Measurements from ENCODE around the gene OR2V2.
"Not testable (repeated sequence)": the region's sequence is repeated elsewhere in the genome, so short reads cannot be mapped to it uniquely, and the experiment has no call there.

The OR2V2 gene

DNA sequence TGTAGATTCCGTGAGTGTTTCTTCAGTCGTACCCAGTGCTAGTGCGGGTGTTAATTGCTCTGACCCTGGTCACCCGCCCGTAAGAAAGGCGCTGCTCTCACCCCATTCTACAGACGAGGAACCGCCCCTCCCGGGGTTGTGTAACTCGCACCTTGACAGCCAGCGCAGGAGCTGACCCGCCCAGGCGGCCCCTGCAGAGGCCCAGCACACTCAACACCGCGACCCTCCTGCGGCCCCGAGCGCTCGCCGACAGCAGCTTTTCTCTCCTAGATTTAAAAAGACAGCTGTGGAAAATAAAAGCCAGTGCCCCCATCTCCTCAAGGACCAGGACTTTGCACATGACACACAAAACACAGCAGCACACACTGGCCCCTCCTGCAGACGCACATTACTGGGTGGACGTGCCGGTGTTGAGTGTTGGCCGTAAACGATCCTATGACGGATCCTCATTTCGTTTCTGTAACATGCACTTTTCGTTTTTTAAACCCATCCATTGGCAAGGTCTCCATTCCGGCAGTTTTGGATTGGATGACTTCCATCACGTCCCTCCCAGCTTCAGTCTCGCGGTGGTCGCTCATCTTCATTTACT is 22.9 kb downstream of the OR2V2 start:
- no peak for DNase-seq

DNA sequence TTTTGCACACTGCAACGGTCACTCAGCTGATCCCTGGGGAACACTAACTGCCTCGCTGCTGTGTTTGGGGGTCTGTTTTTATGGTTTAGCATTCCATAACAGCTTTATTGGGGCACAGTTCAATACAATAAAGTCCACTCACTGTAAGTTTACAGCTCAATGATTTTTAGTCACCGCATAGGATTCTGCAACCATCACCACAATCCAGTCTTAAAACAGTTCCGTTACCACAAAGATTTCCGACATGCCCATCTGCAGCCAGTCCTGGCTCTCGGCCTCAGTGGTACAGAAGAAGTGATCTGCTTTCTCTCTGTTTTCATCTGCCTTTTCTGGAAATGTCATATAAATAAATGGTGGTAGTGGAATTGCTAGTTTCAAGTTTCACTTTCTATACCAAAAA is 23.6 kb downstream of the OR2V2 start:
- no peak for DNase-seq

DNA sequence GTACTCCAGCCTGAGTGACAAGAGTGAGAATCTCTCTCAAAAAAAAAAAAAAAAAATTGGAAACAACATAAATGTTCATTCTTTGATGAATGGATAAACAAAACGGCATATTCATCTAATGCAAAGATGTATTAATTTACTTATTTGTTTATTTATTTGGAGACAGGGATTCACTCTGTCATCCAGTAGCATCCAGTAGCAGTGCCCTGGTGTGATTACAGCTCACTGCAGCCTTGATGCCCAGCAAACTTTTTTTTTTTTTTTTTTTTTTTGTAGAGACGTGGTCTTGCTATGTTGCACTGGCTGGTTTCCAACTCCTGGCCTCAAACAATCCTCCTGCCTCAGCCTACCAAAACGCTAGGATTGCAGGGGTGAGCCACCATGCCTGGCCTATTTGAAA is 24.4 kb downstream of the OR2V2 start:
- DNase-seq: no peak

DNA sequence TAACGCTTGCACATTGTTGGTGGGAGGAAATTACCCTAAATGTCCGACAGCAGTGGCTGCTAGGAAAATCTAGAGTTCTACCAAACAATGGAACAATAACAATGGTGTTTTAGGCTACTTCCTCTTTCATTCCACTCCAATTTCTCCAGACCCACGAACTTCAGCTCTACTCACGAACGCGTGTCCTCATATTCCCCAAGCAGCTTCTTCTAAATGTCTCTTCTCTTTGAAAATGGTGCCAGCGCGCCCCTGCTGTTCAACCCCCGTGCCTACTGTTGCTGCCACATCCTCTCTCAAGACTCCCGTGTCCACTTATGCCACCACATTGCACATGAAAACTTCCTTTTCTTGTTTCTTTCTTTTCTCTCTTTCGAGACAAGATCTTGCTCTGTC is 25.6 kb downstream of the OR2V2 start:
- no peak for DNase-seq

DNA sequence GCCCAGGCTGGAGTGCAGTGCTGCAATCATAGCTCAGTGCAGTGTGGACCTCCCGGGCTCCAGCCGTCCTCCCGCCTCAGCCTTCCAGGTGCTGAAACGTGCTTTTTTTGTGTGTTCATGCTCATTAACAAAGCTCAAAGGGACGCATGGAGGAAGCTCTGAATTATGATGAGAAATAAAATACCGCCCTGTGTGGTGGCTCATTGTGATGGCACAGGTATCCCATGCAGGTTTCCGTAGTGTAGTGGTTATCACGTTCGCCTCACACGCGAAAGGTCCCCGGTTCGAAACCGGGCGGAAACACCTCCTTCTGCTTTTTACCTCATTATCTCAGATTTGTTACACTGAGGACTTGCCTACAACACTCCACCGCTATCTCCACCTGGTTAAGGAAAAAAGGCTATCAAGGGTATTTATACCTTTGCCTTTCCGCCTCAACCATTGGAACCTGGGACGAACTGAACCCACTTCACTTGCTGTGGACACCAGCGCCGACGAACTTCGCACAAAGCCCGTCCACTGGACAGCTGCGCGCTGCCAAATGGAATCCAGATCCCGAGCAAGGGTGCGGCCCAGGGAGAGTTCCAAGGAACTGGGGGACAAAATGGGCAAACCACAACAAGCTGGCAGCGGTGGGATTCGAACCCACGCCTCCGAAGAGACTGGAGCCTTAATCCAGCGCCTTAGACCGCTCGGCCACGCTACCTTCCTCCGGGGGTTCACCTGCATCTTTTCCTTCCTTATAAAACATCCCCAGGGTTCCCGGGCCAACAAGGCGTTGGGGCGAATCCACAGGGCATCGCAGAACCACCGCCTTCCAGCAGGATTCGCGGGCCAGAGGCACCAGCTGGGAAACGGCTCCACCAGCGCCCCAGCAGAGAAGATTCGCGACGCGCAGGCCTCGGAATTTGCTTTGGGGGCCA is 26.3 kb downstream of the OR2V2 start:
- no peak for DNase-seq

DNA sequence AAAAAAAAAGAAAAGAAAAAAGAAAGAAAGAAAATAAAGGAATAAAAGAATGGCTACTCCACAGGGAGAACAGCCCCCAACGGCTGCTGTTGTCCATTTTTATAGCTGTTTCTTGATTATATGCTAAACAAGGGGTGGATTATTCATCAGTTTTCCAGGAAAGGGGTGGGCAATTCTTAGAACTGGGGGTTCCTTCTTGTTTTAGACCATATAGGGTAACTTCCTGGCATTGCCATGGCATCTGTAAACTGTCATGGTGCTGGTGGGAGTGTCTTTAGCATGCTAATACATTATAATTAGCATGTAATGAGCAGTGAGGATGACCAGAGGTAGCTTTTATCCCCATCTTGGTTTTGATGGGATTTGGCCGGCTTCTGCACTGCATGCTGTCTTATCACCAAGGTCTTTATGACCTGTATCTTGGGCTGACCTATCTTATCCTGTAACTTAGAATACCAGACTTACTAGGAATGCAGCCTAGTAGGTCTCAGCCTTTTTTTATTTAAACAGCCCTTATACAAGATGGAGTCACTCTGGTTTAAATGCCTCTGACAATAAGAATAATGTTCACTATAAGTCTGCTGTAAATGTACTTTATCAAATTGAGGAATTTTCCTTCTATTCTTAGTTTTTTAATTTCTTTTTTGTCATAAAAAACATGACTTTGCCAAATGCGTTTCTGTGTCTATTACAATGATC is 29.0 kb downstream of the OR2V2 start:
- DNase-seq: no peak

DNA sequence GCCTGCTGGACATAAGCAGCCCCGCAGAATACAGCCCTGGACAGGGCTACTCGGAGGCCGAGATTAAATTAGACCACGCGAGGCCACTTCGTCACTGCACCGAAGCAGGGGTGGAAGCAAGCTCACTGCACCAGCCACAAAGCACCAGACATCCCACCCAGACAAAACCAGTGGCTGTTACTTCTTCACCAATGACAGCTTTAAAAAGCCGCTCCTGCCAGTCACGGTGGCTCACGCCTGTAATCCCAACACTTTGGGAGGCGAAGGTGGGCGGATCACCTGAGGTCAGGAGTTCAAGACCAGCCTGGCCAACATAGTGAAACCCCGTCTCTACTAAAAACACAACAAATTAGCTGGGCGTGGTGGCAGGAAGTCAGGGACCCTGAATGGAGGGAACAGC is 30.2 kb downstream of the OR2V2 start:
- not testable (repeated sequence) for DNase-seq

DNA sequence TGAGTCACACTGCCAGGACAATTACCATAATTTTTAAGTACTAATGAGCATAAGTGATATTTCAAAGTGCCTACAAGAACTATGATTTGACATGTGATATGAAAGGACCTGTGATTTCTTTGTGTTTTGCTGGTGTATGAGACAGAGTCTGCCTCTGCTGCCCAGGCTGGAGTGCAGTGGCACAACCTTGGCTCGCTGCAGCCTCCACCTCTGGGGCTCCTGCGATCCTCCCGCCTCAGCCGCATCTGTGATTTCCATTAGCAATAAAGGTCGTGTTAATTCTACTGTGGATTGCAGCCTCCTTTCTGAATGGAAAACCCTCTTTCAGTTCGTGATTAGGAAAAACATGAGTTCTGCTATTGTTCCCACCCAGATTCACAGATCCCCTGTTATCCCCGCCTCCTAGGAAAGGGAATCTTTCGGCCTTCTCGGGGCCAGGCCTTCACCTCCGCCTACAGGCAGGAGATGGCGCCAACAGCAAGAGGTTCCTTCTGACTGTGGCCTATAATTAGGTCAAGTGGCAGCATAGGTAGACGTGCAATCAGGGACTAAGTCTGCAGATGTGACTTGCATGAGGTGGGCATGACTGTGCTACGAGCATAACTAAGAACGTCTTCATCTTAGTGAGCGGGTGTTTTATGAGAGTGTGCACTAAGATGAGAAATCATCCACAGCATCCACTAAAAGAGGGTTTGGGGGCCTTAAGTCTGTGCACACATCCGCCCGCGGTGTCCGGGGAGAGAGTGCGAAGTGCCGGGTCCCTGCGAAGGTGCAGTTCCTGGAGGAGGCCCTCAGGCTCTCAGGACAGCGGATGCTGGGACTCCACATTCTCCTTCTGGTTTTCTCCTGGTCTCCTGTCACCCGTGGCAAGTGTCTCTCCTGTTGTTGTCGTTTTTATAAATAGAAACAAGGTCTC is 34.5 kb downstream of the OR2V2 start:
- no peak for DNase-seq

DNA sequence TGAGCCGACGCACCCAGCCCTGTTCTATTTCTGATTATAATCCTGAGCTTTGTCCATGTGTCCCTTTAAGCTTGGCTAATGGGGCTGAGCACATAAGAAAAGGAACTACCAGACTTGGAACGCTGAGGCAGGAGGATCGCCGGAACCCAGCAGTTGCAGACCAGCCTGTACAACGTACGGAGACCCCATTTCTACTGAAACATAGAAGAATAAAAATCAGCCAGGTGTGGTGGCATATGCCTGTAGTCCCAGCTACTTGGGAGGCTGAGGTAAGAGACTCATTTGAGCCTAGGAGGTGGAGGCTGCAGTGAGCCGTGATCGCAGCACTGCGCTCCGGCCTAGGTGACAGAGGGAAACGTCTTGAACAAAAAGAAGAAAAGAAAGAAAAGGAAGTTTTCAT is 35.3 kb downstream of the OR2V2 start:
- DNase-seq: no peak

DNA sequence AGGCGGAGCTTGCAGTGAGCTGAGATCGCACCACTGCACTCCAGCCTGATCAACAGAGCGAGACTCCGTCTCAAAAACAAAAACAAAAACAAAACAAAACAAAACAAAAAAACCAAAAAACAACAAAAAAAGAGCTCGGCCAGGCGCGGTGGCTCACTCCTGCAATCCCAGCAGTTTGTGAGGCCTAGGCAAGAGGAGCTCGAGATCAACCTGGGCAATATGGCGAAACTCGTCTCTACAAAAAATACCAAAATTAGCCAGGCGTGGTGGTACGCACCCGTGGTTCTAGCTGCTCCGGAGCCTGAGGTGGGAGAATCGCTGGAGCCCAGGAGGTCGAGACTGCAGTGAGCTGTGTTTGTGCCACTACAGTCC is 37.4 kb downstream of the OR2V2 start:
- DNase-seq: no peak

DNA sequence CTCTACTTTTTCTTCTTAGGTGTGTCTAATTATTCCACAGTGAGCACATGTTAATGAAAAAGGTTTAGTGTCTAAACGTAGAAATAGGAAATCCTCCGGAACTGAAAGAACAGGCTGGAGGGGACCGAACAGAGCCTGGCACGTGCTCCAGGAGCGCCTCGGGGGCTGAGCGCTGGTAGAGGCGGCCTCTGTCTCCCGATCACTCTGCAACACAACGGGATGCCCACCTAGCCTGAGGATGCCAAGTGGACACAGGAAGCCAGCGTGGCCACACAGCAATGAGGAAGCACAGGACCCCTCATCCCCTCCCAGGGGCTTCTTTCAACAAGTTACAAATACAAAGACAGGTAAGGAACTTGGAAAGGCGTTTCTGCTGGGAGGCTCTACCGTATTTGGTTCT is 38.2 kb downstream of the OR2V2 start:
- DNase-seq: no peak

DNA sequence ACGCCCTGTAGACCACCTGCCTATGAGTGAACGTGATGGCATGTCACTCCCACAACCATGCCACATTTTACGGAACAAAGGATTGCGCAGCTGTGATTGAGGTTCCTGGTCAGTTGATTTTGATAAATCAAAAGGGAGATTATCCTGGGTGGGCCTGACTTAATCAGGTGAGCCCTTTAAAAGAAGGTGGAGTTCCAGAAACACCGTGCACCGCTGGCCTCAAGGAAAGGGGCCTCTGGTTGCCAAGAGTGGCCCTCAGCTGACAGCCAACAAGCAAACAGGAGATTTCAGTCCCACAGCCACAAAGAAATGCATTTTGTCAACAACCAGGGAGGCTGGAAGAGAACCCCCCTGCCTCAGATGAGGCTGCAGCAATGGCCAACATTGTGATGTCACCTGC is 38.6 kb downstream of the OR2V2 start:
- no peak for DNase-seq

DNA sequence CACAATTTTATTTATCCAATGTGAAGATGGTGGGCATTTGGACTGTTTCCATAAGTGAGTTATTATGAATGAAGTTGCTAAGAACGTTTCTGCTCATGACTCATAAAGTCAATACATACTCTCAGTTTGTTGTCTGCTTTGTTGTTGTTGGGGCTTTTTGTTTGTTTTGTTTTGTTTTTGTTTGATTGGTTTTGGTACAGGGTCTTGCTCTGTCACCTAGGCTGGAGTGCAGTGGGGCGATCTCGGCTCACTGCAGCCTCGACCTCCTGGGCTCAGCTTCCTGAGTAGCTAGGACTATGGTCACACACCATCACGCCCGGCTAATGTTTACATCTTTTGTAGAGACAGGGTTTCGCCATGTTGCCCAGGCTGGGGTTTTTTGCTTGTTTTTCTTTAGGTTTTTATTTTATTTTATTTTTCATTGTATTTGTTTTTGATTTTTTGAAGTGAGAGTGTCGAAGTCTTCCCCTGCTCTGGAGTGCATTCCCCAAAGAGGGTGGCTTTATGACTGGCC is 39.7 kb downstream of the OR2V2 start:
- no peak for DNase-seq

DNA sequence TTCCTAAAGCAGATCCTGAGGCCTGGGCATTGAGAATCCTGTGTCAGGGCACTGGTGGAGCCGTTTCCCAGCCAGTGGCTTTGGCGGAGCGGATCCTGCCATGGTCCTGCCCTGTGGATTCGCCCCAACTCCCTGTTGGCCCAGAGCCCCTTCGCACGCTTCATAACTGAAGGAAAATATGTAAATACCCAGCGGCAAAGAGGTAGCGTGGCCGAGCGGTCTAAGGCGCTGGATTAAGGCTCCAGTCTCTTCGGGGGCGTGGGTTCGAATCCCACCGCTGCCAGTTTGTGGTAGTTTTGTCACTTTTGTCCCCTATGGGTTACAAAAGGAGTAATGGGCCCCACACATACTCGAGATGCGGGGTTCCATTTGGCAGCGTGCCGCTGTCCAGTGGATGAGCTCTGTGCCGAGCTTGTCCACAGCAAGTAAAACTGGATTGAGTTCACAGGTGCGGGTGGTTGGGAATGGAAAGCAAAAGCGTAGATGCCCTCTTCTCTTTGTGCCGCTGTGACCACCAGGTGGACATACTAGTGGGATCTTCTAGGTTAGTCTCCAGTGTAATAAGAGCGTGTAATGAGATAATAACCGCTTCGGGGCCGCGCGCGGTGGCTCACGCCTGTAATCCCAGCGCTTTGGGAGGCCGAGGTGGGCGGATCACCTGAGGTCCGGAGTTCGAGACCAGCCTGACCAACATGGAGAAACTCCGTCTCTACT is 40.3 kb downstream of the OR2V2 start:
- DNase-seq: no peak

DNA sequence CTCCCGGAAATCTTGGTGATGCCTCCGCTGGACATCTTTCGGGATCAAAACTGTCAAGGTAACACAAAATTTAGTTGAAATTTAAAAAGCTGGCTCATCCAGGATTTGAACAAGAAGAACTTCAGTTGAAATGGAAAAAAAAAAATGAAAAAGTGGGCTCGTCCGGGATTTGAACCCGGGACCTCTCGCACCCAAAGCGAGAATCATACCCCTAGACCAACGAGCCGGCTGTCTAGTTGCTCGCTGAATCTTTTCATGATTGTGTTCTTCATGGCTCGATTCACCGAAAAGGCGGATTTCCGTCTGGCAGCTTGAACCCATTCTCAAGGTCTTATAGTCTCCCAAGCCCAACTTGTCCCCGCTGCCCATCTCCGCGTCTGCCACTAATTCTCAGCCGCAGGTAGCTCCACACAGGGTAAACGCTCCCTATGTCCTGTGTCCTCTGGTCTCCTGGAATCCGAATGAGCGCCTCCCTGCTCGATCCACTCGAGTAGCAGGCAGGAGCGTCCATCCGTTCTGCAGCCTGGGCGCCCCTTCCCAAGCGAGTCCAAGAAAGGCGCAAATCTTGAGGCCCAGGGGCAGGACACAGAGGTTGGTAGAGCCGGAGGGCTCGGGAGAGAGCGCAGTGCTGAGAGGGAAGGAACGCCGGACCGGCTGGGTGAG is 41.4 kb downstream of the OR2V2 start:
- DNase-seq: no peak

DNA sequence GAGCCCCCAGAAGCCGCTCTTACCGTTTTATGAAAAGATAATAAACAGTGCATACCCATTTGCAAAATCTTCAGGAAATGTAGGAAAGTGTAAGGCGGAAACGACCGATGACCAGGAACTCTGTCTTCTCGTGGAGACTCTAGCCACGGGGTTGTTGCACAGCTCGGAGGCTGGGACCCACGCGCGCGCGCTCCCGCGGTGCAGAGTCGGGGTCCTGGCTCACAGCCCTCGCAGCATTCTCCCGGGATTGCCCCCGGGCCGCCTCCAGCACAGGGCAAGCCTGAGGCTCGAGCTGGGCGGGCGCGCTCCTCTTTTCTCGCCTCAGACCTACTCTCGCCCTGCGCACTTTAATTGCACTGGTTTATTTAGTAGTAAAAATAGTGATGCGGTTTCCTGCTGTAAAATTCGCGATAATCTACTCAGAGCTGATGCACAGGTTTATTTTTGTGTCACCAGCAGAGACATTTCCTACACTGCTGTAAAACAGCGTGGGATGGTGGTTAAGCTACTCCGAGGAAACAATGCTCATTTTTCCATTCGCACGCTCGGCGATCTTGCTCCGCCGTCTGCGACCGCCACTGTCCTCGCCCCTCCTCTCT is 42.1 kb downstream of the OR2V2 start:
- no peak for DNase-seq

DNA sequence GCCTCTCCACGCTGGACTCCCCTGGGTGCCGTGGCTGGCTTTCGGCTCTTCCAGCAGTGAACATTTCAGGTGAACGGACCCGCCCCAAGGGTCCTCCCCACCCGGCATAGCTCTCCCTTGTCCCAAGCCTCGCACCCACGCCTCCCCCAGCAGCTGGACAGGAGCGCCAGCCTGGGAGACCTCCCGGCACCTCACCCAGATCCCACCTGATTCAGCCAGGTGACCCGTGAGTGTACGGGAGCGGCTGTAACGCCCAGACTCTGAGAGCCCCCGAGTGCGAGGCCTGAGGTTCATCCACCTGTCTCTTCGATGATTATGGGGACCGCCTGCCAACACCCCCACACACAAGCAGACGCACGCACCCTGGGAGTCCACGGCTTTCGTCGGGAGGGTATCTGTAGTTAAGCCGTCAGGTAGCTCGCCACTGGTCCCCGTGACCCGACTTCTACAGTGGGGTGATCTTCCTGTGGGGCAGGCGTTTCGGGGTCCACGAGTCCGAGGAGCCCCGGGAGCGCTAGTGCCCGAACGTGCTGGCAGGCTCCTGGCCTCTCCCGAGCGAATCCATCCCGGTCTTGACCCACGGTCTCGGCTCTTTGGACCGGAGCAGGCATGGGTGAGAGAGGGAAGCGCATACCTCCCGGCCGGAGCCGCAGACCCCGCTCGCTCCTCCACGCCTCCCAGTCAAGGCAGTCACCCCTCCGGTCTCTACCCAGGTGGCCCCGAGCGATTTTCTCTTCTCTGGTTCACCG is 42.8 kb downstream of the OR2V2 start:
- no peak for DNase-seq

DNA sequence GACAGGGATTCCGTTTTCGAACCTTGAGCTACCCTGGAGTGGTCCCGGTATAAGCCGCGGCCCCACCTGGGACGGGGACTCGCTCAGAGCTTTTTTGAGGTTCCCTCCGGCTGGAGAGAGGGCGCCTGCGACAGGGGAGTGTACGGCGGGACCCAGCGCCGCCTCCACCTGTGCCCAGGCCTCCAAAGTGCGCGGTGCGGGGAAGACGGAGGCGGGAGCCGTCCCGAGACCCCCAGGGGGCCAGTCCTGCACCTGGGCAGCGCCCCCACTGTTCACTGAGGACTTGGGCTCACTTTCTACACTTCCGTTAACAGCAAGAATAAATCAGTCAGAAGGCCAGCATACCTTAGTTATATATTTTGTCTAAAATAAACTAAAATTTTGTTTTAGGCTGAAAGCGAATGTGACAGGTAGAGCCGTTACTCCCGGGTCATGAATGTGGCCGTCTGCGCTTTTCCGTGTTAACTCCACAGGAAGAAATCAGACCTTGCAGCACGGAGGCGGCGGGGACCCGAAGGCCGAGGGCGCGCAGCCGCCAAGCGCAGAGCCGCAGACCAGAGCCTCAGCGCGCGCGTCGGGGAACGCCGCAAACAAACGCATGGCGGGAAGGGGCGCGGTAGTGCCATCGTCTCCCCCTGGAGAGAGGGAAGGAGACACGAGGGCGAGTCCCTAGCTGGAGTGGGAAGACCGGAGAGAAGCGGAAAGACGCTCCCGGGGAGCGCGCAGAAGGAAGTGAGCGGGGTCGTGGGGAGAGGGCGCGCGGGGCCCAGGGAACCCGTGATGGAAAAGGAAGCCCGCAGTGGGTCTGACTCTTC is 43.5 kb downstream of the OR2V2 start:
- no peak for DNase-seq
